NCI-H2196 (cell line): ENCODE data around the gene LRP2.
A peak's percentile ranks its signal among the peaks of the same experiment; 100 is the strongest.

Experiments used
- DNase-seq: peaks from one replicate; lab custom pipeline; 2025; ENCODE audit not compliant: unreplicated experiment; lab: John Stamatoyannopoulos, UW

LRP2 gene

DNA sequence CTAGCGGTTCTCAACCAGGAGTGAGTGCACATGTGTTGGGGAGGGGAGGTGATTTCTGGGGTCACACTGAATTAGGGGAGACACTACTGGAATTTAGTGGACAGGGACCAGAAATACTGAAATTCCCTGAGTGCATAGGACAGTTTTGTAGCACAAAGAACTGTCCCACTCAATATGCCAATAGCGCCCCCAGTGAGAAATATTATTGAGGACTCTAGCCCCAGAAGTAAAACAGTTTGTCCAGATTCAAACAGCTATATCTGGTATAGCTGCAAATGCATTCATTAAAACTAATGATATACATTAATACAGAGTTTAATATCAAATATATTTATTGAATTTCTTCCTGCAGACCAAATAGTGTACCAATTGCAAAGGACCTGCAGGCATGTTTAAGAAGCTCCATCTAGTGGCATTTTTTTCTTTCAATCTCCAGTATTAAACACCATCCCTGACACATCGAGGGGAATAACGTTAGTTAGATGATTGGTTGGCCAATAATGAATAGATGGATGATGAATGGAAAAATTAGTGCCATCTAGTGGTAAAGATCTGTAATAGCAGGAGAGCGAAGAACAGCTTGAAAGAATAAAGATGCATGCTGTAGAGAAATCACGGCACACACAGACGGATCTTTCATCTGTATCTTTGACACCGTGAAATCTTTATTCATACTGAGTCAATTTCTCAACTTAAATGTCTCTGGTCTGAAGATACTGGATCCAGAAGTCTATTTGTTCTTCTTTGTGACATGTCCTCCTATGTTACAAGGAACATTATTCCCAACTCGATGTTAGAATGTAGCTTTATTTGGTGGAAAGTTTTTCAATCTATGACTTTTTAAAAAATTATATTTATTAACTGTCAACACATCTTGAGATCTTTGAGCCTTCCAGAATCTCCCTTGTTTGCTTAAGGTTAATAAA lies 230.5 kb downstream of the LRP2 start:
- no peak for DNase-seq

- no peak for DNase-seq
Measured at GRCh38 chr2:169129703-169130243, 232.6 kb downstream of the LRP2 start.

DNA sequence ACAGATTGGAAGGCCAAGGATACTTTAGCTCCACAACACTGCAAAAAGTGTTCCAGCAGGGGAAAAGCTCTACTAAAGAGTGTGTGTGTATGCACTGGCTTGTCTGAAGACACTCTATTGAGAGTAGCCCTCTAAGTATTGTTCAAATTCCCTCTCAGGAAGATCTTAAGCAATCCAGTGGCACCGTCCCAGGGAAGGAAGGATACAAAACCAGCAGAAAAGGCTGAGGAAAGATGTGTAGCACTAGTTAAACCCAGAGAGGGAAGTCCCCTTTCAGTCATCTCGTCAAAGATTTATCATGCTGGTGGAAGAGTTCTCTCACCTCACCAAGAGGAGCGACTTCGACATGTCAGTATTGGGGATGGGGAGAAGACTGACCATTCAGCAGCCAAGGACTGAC lies 242.5 kb downstream of the LRP2 start:
- no peak for DNase-seq

DNA sequence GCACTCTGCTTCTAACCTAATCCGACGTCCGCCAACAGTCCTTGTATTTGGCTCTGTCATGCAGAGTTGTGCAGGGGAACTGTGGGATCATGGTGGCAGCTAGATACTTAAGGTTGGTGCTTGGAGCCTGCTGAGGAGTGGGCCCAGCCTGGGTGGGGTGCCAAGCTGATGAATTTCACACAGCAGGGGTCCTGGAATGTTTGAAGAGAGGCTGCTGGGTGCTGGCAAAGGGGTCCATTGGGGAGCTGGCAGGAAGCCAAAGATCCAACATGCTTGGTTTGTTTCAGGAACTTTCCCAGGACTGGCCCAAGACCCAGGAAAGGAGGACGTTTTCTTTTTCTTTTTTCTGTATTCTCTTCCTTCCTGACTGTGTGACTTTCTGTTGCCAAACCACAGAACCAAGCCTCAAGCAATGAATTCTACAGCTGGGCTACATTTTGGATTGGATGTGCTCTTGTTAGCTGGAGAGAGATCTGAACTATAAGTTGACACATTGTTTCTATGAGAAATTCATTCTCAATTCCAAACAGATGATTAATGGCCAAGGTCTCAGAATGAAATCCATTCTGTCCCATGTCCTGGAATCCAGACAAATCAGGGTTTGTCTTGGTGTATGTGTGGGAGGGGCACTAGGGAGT lies 243.1 kb downstream of the LRP2 start:
- DNase-seq: no peak

DNA sequence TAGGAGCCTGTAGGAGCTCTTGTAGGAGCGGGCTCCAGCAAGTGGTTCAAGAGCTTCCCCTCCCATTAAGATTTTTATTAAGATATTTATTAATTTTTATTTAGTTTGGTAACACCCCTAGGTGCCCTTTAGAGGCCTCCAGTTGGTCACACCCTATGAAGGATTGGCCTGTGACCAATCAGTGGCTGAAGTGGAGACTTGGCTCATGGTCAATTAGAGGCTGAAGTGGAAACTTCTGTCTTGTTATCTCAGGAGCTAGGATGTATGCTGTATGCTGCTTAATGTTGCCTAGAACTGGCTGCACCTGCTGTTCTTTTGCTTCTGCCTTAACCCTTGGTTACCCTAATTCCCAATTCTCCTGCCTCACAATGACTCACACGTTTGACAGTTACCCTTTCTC lies 244.3 kb downstream of the LRP2 start:
- DNase-seq: no peak

DNA sequence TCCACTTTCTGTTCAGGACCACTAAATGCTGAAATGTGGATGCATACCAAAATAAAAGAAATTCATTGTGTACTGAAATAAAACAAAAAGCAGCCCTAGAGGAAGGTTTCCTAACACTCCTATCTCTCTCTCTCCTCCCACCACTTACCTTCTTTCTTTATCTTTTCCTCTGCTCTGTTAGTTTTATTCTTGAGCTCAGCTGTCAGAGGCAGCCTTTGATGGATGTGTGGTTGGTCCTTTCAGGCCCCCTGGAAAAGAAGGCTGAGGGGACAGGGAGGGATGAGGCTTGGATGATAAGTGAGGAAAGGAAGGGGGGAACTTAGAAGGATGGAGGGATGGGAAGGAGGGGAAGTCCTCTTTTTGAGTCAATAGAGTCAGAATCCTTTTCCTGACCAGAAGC lies 245.3 kb downstream of the LRP2 start:
- DNase-seq: no peak

GRCh38 chr2:169116327-169116726 lies 246.0 kb downstream of the LRP2 start:
- DNase-seq: no peak

- DNase-seq: no peak
Measured at GRCh38 chr2:169114056-169114455, 248.3 kb downstream of the LRP2 start.

GRCh38 chr2:169112841-169113240 lies 249.5 kb downstream of the LRP2 start:
- DNase-seq: no peak

DNA sequence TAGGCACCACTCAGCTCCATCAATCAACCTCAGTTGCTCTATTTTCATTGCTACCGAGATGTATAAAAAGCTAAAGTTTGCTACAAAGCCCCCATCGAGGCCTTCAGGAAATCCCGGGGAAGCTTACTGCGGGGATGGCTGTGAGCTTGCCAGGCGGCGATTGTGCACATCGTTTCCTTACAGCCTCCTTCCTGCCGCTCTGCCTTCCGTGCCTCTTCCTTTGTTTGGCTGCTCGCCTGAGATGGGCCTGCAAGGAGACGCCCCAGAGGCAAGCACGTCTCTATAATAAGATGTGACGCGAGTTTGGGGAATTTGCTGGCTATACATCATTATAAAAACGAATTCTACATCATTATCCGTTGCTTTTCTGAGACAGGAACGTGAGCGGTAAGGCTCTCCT lies 251.4 kb downstream of the LRP2 start:
- no peak for DNase-seq

- DNase-seq: no peak
Measured at GRCh38 chr2:169110419-169110818, 251.9 kb downstream of the LRP2 start.

DNA sequence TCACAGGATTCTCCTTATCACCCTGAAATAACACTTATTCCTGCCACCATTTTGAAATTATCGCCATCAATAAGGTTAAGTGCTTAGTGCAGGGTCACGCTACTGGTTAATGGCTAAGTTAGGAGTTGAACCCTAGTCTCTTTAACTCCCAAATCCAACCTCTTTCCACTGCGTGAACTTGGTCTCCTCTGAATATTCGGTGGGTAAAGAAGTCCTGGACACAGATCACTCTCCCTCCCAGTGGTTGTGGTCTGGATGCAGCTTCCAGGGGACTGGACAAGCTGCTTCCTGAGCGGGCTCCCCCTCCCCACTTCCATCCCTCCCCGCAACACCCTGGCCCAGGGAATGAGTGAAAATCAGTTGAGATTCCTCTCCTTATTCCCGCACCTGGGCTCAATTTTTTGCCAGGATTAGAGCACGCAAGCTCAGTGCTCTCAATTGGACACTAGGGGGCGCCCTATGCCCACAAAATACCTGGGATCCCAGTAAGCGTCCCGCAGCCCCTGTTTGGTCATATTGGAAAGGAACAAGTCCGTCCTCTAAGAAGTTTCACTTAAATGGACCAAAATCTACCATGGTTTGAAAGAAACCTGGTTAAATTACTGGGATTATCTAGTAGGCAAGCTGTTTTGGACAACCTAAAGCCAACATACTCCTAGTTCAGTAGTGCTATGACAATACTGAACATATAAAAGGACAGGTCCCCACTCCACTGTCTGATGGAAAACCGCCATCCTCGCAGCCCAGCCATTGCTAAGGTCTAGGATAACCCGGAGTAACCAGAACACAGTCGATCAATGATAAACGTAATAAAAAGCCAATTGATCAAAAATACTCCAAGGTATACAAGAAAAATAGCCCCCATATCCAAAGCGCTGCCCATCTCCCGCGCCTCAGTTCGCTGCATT lies 252.6 kb downstream of the LRP2 start:
- DNase-seq: peak; percentile 66

GRCh38 chr2:169108099-169108884 lies 254.0 kb downstream of the LRP2 start:
- no peak for DNase-seq

GRCh38 chr2:169107645-169108044 lies 254.7 kb downstream of the LRP2 start:
- no peak for DNase-seq

GRCh38 chr2:169106563-169107545 lies 255.5 kb downstream of the LRP2 start:
- no peak for DNase-seq

- DNase-seq: no peak
Measured at GRCh38 chr2:169106134-169106533, 256.2 kb downstream of the LRP2 start.

DNA sequence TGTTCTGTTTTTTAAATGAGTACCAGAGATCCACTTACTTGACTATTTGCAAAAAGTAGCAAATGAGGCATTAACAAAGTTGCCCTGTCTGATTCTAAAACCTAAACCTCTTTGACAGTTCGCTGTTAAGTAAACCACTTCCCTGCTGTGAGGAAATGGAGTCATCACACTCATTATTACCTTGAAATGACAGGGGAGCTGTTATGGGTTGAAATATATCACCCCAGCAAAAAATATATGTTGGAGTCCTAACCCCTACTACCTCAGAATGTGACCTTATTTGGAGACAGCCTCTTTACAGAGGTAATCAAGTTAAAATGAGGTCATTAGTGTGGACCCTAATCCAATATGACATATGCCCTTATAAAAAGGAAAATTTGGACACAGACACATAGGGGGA lies 256.9 kb downstream of the LRP2 start:
- no peak for DNase-seq

GRCh38 chr2:169104848-169105247 lies 257.5 kb downstream of the LRP2 start:
- DNase-seq: no peak

GRCh38 chr2:169095621-169096105 lies 266.7 kb downstream of the LRP2 start:
- DNase-seq: no peak
